H1 (cell line): ENCODE data around the gene ACSL6. TPM values are rescaled to one million over a fixed set of nuclear protein-coding genes. Genes with fewer than 3 reads are reported as not detected.
A peak's percentile ranks its signal among the peaks of the same experiment; 100 is the strongest.

Experiments
- ASH2L ChIP-seq: fragments of 200-600, 300-600 bp; sonication (generic); IDR thresholded peaks from one replicate; pipeline ENCODE4 v1.7.1; 2017; ENCODE audit warnings: low read length
- CEBPB ChIP-seq: IDR thresholded peaks from 2 replicates; pipeline ENCODE4 v1.6.1; 2012; ENCODE audit warnings: low read depth, low read length
- CHD7 ChIP-seq: fragments of 300-600 bp; sonication (generic); IDR thresholded peaks from 2 replicates; pipeline ENCODE4 v1.7.1; 2012; ENCODE audit warnings: low read length, moderate library complexity, mild to moderate bottlenecking, inconsistent platforms; ENCODE audit not compliant: insufficient replicate concordance
- HDAC2 ChIP-seq, 2 experiments: fragments of 300-600 bp in 1 of 2; sonication (generic) in 1 of 2; IDR thresholded peaks; 2 replicates each; pipeline ENCODE4 v1.6.1; 2011 to 2012; ENCODE audit warnings: low read depth in 2 of 2, low read length in 2 of 2, mild to moderate bottlenecking in 2 of 2, moderate library complexity in 2 of 2, borderline replicate concordance in 1 of 2, inconsistent platforms in 1 of 2
- JUND ChIP-seq: IDR thresholded peaks from 2 replicates; pipeline ENCODE4 v1.6.1; 2011; ENCODE audit warnings: mild to moderate bottlenecking, improper control_type of control experiment, low read length
- MAFK ChIP-seq: IDR thresholded peaks from 2 replicates; pipeline ENCODE4 v1.6.1; 2012; ENCODE audit warnings: low read depth, mild to moderate bottlenecking, improper control_type of control experiment, low read length
- POU5F1 ChIP-seq: IDR thresholded peaks from 2 replicates; pipeline ENCODE4 v1.6.1; 2011; ENCODE audit warnings: low read depth, mild to moderate bottlenecking, low read length, moderate library complexity
- SP1 ChIP-seq: IDR thresholded peaks from 2 replicates; pipeline ENCODE4 v1.6.1; 2011; ENCODE audit warnings: low read depth, low read length
- TAF7 ChIP-seq: optimal IDR thresholded peaks from 2 replicates; pipeline ENCODE3; 2011; ENCODE audit warnings: low read depth, mild to moderate bottlenecking, inconsistent platforms, low read length, moderate library complexity, borderline replicate concordance
- TBP ChIP-seq: IDR thresholded peaks from 2 replicates; pipeline ENCODE4 v1.6.1; 2011; ENCODE audit warnings: low read depth, low read length, improper control_type of control experiment
- TEAD4 ChIP-seq: IDR thresholded peaks from 2 replicates; pipeline ENCODE4 v1.6.1; 2012; ENCODE audit warnings: low read depth, low read length, inconsistent platforms, mixed read lengths
- polyA plus RNA-seq, 7 experiments: library from polyadenylated mRNA; depleted of rRNA in 3 of 7; stranded (reverse) in 5 of 7; unstranded in 2 of 7; fragments of >200 nt in 5 of 7; fragments of 200-250 nt in 2 of 7; gene quantifications; 1 replicate in 5 of 7; 2 replicates in 1 of 7; 4 replicates in 1 of 7; pipeline versions ENCODE4 v1.2.1 to v1.2.3, GENCODE V29; 2011 to 2013; ENCODE audit warnings: missing spikeins in 2 of 7, mixed read lengths in 2 of 7
- total RNA-seq: library from RNA; stranded (reverse); fragmentation: NEBNext Ultra II Directional; extraction: Animal tissue kit (Norgen Biotek cat#: 25700); gene quantifications from 2 replicates; pipeline ENCODE4 v1.2.1, GENCODE V29; 2021

The ACSL6 gene
- total and polyA plus RNA-seq, 2 of the 8 experiments (the other 6 are each of a cell fraction or from before 2014, with no cell fraction given): 2.3 to 2.4 TPM

GRCh38 chr5:132024789-132025402 lies 13.4 kb upstream of the ACSL6 start (continued):
- no peak for TF ChIP-seq TBP
- no peak for TF ChIP-seq SP1
- no peak for TF ChIP-seq JUND
- peak; percentile 78 for TF ChIP-seq TEAD4
- no peak for TF ChIP-seq CEBPB
- no peak for TF ChIP-seq POU5F1
- TF ChIP-seq CHD7: no peak
- TF ChIP-seq TAF7: no peak
- peak in 1 of 2 experiments; percentile 31; a peak in 1 of 4 replicates for TF ChIP-seq HDAC2 (IDR thresholded peaks at IDR 0.05; ENCODE audit: borderline replicate concordance in 1 of 2, low read depth in 2 of 2, low read length in 2 of 2)
- no peak for TF ChIP-seq MAFK
- TF ChIP-seq ASH2L: no peak
